ENCODE measurements around the gene NOL11.

Gene NOL11

DNA sequence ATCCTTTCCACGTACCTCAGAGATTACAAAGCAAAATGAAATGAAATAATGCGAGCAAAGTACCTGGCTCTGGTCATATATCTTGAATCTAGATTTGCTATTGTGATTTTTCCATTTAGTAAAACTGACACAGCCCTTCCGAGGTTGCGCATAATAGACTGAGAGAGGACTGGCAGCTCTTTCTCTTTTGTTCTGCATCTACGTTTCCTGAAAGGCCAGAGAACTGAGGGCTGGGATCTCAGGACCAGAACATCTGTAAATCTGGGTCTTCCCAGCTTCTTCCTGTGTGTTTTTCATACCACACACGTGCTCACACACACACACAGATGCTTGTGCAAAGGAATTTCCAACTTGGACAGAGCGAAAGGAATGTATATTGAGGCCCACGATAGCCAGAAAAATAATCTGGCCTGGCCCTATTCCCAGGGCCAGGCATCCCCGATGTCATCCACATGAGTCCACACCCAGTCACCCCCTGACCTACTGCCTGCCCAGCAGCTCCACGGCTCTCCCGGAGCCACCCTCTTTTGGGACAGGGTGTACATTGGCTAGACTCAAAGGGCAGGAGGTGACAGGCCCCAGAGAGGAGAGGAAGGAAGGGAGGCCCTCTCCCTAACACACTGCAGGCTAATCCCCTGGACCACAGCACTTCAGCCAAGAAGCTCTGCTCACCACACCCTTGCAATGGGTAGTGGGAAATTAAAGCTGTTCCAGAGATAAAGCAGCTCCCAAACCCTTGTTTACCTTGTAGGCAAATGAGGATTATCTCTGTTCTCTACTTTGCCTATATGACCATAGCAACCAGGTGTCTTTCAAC, 41.8 kb downstream of the NOL11 start:
- Histone ChIP-seq H3K4me3 (ENCODE audit: low read depth in 1 of 2, low read length in 1 of 2) (no peak overlapping the region), H3K27me3 (no peaks in the 10 kb centered on the region), H3K36me3 (no peaks in the 10 kb centered on the region), H3K4me1 (ENCODE audit: control insufficient read depth in 1 of 2, insufficient read depth in 1 of 2, low read depth in 1 of 2, low read length in 1 of 2) (no peaks in the 10 kb centered on the region), H3K9me3 (no peaks in the 10 kb centered on the region), H3K27ac (no peak overlapping the region)
- TF ChIP-seq, protein P1, sequence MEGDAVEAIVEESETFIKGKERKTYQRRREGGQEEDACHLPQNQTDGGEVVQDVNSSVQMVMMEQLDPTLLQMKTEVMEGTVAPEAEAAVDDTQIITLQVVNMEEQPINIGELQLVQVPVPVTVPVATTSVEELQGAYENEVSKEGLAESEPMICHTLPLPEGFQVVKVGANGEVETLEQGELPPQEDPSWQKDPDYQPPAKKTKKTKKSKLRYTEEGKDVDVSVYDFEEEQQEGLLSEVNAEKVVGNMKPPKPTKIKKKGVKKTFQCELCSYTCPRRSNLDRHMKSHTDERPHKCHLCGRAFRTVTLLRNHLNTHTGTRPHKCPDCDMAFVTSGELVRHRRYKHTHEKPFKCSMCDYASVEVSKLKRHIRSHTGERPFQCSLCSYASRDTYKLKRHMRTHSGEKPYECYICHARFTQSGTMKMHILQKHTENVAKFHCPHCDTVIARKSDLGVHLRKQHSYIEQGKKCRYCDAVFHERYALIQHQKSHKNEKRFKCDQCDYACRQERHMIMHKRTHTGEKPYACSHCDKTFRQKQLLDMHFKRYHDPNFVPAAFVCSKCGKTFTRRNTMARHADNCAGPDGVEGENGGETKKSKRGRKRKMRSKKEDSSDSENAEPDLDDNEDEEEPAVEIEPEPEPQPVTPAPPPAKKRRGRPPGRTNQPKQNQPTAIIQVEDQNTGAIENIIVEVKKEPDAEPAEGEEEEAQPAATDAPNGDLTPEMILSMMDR (IDR thresholded peaks at IDR 0.05), result no peak

DNA sequence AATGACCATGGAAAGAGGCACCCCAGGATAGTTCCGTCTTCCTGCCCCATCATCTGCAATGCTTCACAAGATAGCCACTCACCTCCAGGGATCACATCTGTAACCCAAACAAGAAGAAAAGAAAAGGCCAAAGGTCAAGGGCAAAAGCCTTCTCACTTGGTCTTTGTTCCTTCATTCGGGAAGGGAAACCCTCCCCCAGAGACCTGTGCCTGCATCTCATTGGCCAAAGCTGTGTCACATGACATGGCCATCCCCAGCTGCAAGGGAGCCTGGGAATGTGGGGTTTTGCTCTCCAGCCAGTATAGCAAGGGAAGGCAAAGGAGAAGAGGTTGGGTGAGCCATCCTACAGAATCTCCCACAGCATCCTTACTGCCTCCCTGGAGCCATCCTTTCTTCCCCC, 47.9 kb downstream of the NOL11 start:
- no peaks in the 10 kb centered on the region for H3K9me3 ChIP-seq

DNA sequence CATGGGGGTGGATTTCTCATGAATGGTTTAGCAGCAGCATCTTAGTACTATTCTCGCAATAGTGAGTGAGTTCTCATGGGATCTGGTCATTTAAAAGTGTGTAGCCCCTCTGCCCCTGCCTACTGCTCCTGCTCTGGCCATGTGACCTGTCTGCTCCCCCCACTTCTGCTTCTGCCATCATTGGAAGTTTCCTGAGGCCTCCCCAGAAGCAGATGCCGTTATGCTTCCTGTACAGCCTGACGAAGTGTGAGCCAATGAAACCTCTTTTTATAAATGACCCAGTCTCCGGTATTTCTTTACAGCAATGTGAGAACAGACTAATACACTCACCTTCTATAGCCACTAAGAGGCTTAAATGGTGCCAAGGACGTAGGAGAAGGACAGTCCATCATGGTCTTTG, 51.5 kb downstream of the NOL11 start:
- H3K36me3 ChIP-seq, result no peaks in the 10 kb centered on the region
- H3K27me3 ChIP-seq, result no peaks in the 10 kb centered on the region
- no peaks in the 10 kb centered on the region for H3K4me1 ChIP-seq (ENCODE audit: control insufficient read depth in 1 of 2, insufficient read depth in 1 of 2, low read depth in 1 of 2, low read length in 1 of 2)
- H3K27ac ChIP-seq, result no peak overlapping the region
- TF ChIP-seq, protein P1 (IDR thresholded peaks at IDR 0.05), result no peak
- no peaks in the 10 kb centered on the region for H3K9me3 ChIP-seq
- H3K4me3 ChIP-seq (ENCODE audit: low read depth in 1 of 2, low read length in 1 of 2), result no peak overlapping the region

More for the DNA sequence above, 47.9 kb downstream of the NOL11 start:
- no peak overlapping the region for H3K4me3 ChIP-seq (ENCODE audit: low read depth in 1 of 2, low read length in 1 of 2)
- no peaks in the 10 kb centered on the region for H3K27me3 ChIP-seq
- TF ChIP-seq, protein P1 (IDR thresholded peaks at IDR 0.05), result no peak
- H3K4me1 ChIP-seq (ENCODE audit: control insufficient read depth in 1 of 2, insufficient read depth in 1 of 2, low read depth in 1 of 2, low read length in 1 of 2), result no peaks in the 10 kb centered on the region
- no peaks in the 10 kb centered on the region for H3K36me3 ChIP-seq
- H3K27ac ChIP-seq, result no peak overlapping the region

DNA sequence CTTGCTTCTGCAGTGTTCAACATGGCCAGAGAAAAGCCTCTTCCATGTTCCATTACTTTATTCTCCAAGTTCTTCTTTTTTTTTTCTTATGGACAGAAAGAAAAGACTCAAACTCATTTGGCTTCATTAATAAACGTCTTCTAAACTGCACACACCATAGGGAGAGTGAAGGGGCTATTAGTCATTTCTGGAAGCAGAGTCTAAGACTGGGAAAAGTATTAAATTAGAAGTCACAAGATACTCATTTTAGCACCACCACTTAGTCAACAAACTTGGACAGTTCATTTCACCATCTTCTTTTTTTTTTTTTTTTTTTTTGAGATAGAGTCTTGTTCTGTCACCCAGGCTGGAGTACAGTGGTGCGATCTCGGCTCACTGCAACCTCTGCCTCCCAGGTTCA, 52.8 kb downstream of the NOL11 start:
- no peak overlapping the region for H3K27ac ChIP-seq
- H3K36me3 ChIP-seq, result no peaks in the 10 kb centered on the region
- no peaks in the 10 kb centered on the region for H3K9me3 ChIP-seq
- H3K4me3 ChIP-seq (ENCODE audit: low read depth in 1 of 2, low read length in 1 of 2), result no peak overlapping the region
- H3K27me3 ChIP-seq, result no peaks in the 10 kb centered on the region
- no peaks in the 10 kb centered on the region for H3K4me1 ChIP-seq (ENCODE audit: control insufficient read depth in 1 of 2, insufficient read depth in 1 of 2, low read depth in 1 of 2, low read length in 1 of 2)
- TF ChIP-seq, protein P1 (IDR thresholded peaks at IDR 0.05), result no peak

DNA sequence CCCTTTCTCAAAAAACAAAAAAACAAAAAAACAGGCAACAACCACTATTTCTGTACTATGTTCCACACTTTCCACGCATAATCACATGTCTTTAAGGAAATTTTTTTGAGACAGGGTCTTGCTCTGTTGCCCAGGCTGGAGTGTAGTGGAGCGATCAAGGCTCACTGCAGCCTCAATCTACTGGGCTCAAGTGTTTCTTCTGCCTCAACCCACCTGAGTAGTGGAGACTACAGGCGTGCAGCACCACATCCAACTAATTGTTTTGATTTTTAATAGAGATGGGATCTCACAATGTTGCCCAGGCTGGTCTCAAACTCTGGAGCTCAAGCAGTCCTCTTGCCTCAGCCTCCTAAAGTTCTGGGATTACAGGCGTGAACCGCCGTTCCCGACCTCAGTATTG, 54.9 kb downstream of the NOL11 start:
- no peaks in the 10 kb centered on the region for H3K27me3 ChIP-seq
- H3K36me3 ChIP-seq, result no peaks in the 10 kb centered on the region
- TF ChIP-seq, protein P1 (IDR thresholded peaks at IDR 0.05), result no peak
- no peak overlapping the region for H3K27ac ChIP-seq
- H3K4me3 ChIP-seq (ENCODE audit: low read depth in 1 of 2, low read length in 1 of 2), result no peak overlapping the region
- no peaks in the 10 kb centered on the region for H3K4me1 ChIP-seq (ENCODE audit: control insufficient read depth in 1 of 2, insufficient read depth in 1 of 2, low read depth in 1 of 2, low read length in 1 of 2)
- no peaks in the 10 kb centered on the region for H3K9me3 ChIP-seq

All from neutrophil (primary cell).